IMR-90 (cell line): ENCODE results near the gene UBL5.

ENCODE experiments used
- MAFK ChIP-seq: IDR thresholded peaks from 2 replicates; pipeline ENCODE4 v1.6.1; 2012; ENCODE audit warnings: low read depth, low read length, improper control_type of control experiment
- MXI1 ChIP-seq: IDR thresholded peaks from 2 replicates; pipeline ENCODE4 v1.6.1; 2012; ENCODE audit warnings: low read depth, mild to moderate bottlenecking, low read length, moderate library complexity, borderline replicate concordance
- POLR2A ChIP-seq: IDR thresholded peaks from 2 replicates; pipeline ENCODE4 v1.6.1; 2012; ENCODE audit warnings: mild to moderate bottlenecking, low read depth, low read length
- RFX5 ChIP-seq: IDR thresholded peaks from 2 replicates; pipeline ENCODE4 v1.8.0; 2012; ENCODE audit warnings: low read depth, mild to moderate bottlenecking, low read length, moderate library complexity
- TF ChIP-seq, protein P1 (sequence below): fragments of 150-350 bp; IDR thresholded peaks from 2 replicates; pipeline ENCODE4 v1.6.1; 2016; ENCODE audit warnings: low read depth, mild to moderate bottlenecking, low read length, moderate library complexity, borderline replicate concordance
- TF ChIP-seq, protein P2 (sequence below): conservative IDR thresholded peaks from 2 replicates; pipeline ENCODE4 v1.5.1; 2012; ENCODE audit warnings: mild to moderate bottlenecking, low read depth, low read length, improper control_type of control experiment

DNA sequence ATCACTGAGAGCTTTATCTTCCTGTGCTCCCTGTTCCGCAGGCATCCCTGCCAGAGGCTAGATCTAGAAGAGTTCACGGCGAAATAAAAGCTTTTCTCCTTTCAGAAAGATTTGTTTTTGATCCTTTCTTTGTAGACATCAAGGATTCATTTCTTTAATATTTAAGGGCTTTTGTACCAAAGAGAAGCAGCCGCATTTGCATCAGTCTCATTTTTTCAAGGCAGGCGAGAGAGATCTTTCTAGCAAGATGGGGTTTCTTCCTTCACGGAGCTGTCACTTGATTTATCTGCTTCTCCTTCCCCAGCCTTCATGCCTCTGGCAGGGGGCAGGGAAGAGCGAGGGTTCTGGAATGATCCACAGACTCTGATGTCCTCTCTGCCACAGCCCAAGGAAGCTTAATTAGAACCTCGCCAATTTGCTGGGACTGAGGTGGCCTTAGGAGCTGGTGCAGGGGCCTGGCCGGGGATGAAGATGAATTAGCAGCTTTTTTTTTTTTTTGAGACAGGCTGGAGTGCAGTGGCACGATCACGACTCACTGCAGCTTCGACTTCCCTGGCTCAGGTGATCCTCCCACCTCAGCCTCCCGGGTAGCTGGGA, 47.4 kb downstream of the UBL5 start:
- TF ChIP-seq POLR2A: no peak
- TF ChIP-seq, protein P1, sequence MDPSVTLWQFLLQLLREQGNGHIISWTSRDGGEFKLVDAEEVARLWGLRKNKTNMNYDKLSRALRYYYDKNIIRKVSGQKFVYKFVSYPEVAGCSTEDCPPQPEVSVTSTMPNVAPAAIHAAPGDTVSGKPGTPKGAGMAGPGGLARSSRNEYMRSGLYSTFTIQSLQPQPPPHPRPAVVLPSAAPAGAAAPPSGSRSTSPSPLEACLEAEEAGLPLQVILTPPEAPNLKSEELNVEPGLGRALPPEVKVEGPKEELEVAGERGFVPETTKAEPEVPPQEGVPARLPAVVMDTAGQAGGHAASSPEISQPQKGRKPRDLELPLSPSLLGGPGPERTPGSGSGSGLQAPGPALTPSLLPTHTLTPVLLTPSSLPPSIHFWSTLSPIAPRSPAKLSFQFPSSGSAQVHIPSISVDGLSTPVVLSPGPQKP: no peak
- no peak for TF ChIP-seq MXI1
- TF ChIP-seq, protein P2, sequence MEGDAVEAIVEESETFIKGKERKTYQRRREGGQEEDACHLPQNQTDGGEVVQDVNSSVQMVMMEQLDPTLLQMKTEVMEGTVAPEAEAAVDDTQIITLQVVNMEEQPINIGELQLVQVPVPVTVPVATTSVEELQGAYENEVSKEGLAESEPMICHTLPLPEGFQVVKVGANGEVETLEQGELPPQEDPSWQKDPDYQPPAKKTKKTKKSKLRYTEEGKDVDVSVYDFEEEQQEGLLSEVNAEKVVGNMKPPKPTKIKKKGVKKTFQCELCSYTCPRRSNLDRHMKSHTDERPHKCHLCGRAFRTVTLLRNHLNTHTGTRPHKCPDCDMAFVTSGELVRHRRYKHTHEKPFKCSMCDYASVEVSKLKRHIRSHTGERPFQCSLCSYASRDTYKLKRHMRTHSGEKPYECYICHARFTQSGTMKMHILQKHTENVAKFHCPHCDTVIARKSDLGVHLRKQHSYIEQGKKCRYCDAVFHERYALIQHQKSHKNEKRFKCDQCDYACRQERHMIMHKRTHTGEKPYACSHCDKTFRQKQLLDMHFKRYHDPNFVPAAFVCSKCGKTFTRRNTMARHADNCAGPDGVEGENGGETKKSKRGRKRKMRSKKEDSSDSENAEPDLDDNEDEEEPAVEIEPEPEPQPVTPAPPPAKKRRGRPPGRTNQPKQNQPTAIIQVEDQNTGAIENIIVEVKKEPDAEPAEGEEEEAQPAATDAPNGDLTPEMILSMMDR: no peak
- TF ChIP-seq RFX5: no peak
- no peak for TF ChIP-seq MAFK
